Psoas muscle (tissue), 8 donors: ENCODE results near the gene CTRB2. TPM values are rescaled to one million over a fixed set of nuclear protein-coding genes. Genes with fewer than 3 reads are reported as not detected.
"Not testable (repeated sequence)": the region's sequence is repeated elsewhere in the genome, so short reads cannot be mapped to it uniquely, and the experiment has no call there.

Source experiments
- ATAC-seq, 4 donors: fragments of 200-7000 bp; cut with Tn5 transposase; one replicate each; pipeline ENCODE4 v1.9.1; 2020; ENCODE audit warnings: moderate library complexity in 3 of 4, mild to moderate bottlenecking in 2 of 4
- DNase-seq, 2 donors: peaks; one replicate each; pipeline ENCODE4 v3.0.0-alpha.2; 2020
- H3K27ac ChIP-seq: fragments of 200-600 bp; one replicate; pipeline ENCODE4 v1.8.0; 2022
- H3K27me3 ChIP-seq, 3 donors: fragments of 200-600 bp in 1 of 3; one replicate each; pipeline versions ENCODE4 v1.6.1 to v1.8.0; 2013 to 2022; ENCODE audit warnings: low read length in 2 of 3, mild to moderate bottlenecking in 2 of 3, moderate library complexity in 1 of 3; ENCODE audit not compliant: insufficient read depth in 3 of 3
- H3K36me3 ChIP-seq, 2 donors: fragments of 200-600 bp in 1 of 2; one replicate each; pipeline versions ENCODE4 v1.6.1 to v1.8.0; 2013 to 2022; ENCODE audit warnings: low read depth in 1 of 2, mild to moderate bottlenecking in 1 of 2, moderate library complexity in 1 of 2; ENCODE audit not compliant: insufficient read depth in 1 of 2
- H3K4me1 ChIP-seq: fragments of 200-600 bp; one replicate; pipeline ENCODE4 v1.8.0; 2022
- H3K4me3 ChIP-seq: fragments of 200-600 bp; one replicate; pipeline ENCODE4 v1.8.0; 2022; ENCODE audit warnings: mild to moderate bottlenecking
- H3K9me3 ChIP-seq: fragments of 200-600 bp; one replicate; pipeline ENCODE4 v1.8.0; 2022
- CTCF ChIP-seq: fragments of 200-600 bp; IDR thresholded peaks from one replicate; pipeline ENCODE4 v1.8.0; 2022; ENCODE audit warnings: antibody characterized with exemption
- WGBS, 3 donors: extraction: QIAGEN DNeasy Blood & Tissue Kit; methylation state at CpG; one replicate each; pipeline versions ENCODE4 v1.1.6 to v1.1.7; 2013; 5-methylcytosine and 5-hydroxymethylcytosine counted together
- intact Hi-C, 2 donors: fragments of 100-400 bp; cut with DNase I; formaldehyde crosslinking; loops; one replicate each; pipeline versions ENCODE4 v1.11.0 to v1.14.2; 2022
- polyA plus RNA-seq, 3 donors: library from polyadenylated mRNA; stranded (reverse); fragments of 200-250 nt; gene quantifications; one replicate each; pipeline ENCODE4 v1.2.3, GENCODE V29; 2013
- total RNA-seq, 4 donors: library from RNA; stranded (reverse); fragmentation: NEBNext Ultra II Directional in 2 of 4; extraction: Animal tissue kit (Norgen Biotek cat#: 25700) in 2 of 4; gene quantifications; one replicate each; pipeline versions ENCODE4 v1.2.1 to v1.2.4, GENCODE V29; 2021 to 2023
- donor health status: healthy with polysubstance abuse.
- donor health status: DM: no; HTN: no; CAD: no; lungs with moderate emphysema.
- donor health status: Bipolar disorder and iron deficiency.
- donor health status: healthy.
- donor health status: DM: yes; HTN: yes; CAD: no.
- donor health status: DM: no; HTN: no; CAD: no.
- donor health status: DM: no; HTN: no; CAD: no.
- donor health status: DM: yes; HTN: yes; CAD: no.

Gene CTRB2
- total and polyA plus RNA-seq, 7 donors, result 0.14 to 2.4 (median 1.1) TPM; not detected in 3

GRCh38 chr16:75208861-75209505, 2.0 kb upstream of the CTRB2 start:
- WGBS, 3 donors, result 79 to 81% (median 79%) methylated on average over 23 to 27 of the region's 27 CpGs
- TF ChIP-seq CTCF, result no peak
- peak in 1 of 2 donors; percentile 43 for DNase-seq
- H3K36me3 ChIP-seq, result no peaks in the 10 kb centered on the region
- H3K4me1 ChIP-seq, result no peaks in the 10 kb centered on the region
- no peak for ATAC-seq
- H3K4me3 ChIP-seq, result no peak overlapping the region
- no peaks in the 10 kb centered on the region for H3K9me3 ChIP-seq
- H3K27ac ChIP-seq, result no peak overlapping the region
- intact Hi-C loops, result no loop called here
- H3K27me3 ChIP-seq, result no peaks in the 10 kb centered on the region

- DNase-seq, result peak in 1 of 2 donors; percentile 7
- WGBS, 3 donors, result 62 to 70% (median 68%) methylated on average over 13 of the region's 13 CpGs
- Histone ChIP-seq H3K4me3 (no peak overlapping the region), H3K27me3 (no peaks in the 10 kb centered on the region), H3K36me3 (no peaks in the 10 kb centered on the region), H3K9me3 (no peaks in the 10 kb centered on the region), H3K27ac (no peak overlapping the region), H3K4me1 (no peaks in the 10 kb centered on the region)
- no peak for ATAC-seq
- intact Hi-C loops, result no loop called here
- TF ChIP-seq CTCF, result no peak
These were observed 1.4 kb upstream of the CTRB2 start for GRCh38 chr16:75208242-75208825.

GRCh38 chr16:75207831-75208230, 870 bp upstream of the CTRB2 start:
- WGBS, 3 donors, result 83 to 93% (median 93%) methylated on average over 11 of the region's 11 CpGs
- no peak overlapping the region for H3K4me3 ChIP-seq
- no peak overlapping the region for H3K27ac ChIP-seq
- ATAC-seq, result no peak
- no peaks in the 10 kb centered on the region for H3K9me3 ChIP-seq
- no peaks in the 10 kb centered on the region for H3K36me3 ChIP-seq
- H3K4me1 ChIP-seq, result no peaks in the 10 kb centered on the region
- intact Hi-C loops, result loop anchor here in 1 of 2 donors (2.0 kb wide), 1 partner anchor 17 kb away; no protein-coding TSS in a partner anchor
- DNase-seq, result peak in 1 of 2 donors; percentile 44
- no peaks in the 10 kb centered on the region for H3K27me3 ChIP-seq
- no peak for TF ChIP-seq CTCF

GRCh38 chr16:75205961-75206748, 806 bp downstream of the CTRB2 start:
- 85 to 89% (median 89%) methylated on average over 19 of the region's 25 CpGs for WGBS, 3 donors
- H3K27ac ChIP-seq, H3K4me1 ChIP-seq, H3K4me3 ChIP-seq, H3K27me3 ChIP-seq, H3K36me3 ChIP-seq, H3K9me3 ChIP-seq: not testable (repeated sequence)
- intact Hi-C loops, result loop anchor here (1.0 to 2.0 kb wide), 2 partner anchors 18 to 19 kb away; no protein-coding TSS in a partner anchor
- peak in 1 of 2 donors; percentile 5 for DNase-seq
- peak; percentile 15 to 25 (median 20) for ATAC-seq

- WGBS, 3 donors, result 89 to 97% (median 92%) methylated on average over 5 to 9 of the region's 19 CpGs
- H3K27me3 ChIP-seq, intact Hi-C loops, H3K9me3 ChIP-seq, H3K4me1 ChIP-seq, H3K27ac ChIP-seq, DNase-seq, H3K4me3 ChIP-seq, H3K36me3 ChIP-seq: not testable (repeated sequence)
- peak in 2 of 4 donors; percentile 6 to 16 for ATAC-seq
These were observed 1.5 kb downstream of the CTRB2 start for GRCh38 chr16:75205438-75205837.

- ATAC-seq, result peak in 2 of 4 donors; percentile 12 to 40
- H3K27ac ChIP-seq, H3K4me3 ChIP-seq, H3K27me3 ChIP-seq, H3K4me1 ChIP-seq, H3K36me3 ChIP-seq, intact Hi-C loops, H3K9me3 ChIP-seq, DNase-seq: not testable (repeated sequence)
- no CpG with 5 or more reads among the region's 20 CpGs for WGBS, 3 donors
These were observed 2.1 kb downstream of the CTRB2 start for GRCh38 chr16:75204905-75205304.
